ENCODE data around the gene D2HGDH.

Gene D2HGDH

DNA sequence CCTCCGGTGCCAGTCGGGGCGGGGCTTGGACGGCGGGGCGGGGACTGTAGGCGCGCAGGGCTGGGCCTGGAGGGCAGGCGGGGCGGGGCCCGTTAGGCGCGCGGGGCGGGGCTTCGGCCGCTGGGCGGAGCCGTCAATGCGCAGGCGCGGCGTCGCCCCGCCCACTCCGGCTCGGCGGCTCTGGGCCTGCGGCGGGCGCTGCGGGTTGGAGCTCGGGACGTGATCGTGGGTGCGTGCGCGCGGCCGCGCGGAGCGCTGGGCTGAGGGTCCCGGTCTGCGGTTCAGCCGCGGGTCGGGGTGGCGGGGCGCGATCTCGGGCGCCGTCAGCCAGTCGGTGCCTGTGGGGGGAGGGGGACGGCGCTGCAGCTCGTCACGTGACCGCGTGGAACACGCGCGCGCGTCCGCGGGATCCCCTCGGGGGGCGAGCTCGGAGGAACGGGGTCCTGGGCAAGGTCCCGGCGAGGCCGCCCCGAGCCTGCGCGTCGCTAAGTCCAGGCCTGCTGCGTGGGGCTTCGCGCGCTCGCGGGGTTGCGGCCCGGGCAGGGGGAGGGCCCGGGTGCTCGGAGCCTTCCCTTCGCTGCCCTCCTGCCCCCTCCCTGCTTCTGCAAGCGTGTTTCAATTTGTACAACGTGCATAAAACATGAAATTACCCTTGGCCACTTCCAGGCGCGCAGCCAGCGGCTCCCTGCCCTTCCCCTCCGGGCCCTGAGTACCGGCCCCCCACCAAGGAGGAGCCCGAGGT lies at the start of gene D2HGDH:
TSS of gene D2HGDH (plus strand) at position 164 of the 742 bp plus-strand sequence. CDS start 595 bp downstream, outside the sequence.
- Mint-ChIP-seq H3K4me3 (peak within 1 kb of the TSS; percentile 78), H3K4me1 (peaks cover 45% of the 10 kb centered on the region), H3K9me3 (no peaks in the 10 kb centered on the region), H3K27me3 (ENCODE audit: low read depth, poor library complexity) (no peaks in the 10 kb centered on the region), H3K27ac (no peak within 1 kb of the TSS), H3K36me3 (ENCODE audit: low read depth) (peaks cover 21% of the 10 kb centered on the region)
- DNase-seq, result peak; percentile 98
- TF ChIP-seq, protein P1, sequence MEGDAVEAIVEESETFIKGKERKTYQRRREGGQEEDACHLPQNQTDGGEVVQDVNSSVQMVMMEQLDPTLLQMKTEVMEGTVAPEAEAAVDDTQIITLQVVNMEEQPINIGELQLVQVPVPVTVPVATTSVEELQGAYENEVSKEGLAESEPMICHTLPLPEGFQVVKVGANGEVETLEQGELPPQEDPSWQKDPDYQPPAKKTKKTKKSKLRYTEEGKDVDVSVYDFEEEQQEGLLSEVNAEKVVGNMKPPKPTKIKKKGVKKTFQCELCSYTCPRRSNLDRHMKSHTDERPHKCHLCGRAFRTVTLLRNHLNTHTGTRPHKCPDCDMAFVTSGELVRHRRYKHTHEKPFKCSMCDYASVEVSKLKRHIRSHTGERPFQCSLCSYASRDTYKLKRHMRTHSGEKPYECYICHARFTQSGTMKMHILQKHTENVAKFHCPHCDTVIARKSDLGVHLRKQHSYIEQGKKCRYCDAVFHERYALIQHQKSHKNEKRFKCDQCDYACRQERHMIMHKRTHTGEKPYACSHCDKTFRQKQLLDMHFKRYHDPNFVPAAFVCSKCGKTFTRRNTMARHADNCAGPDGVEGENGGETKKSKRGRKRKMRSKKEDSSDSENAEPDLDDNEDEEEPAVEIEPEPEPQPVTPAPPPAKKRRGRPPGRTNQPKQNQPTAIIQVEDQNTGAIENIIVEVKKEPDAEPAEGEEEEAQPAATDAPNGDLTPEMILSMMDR (IDR thresholded peaks at IDR 0.05), result no peak

DNA sequence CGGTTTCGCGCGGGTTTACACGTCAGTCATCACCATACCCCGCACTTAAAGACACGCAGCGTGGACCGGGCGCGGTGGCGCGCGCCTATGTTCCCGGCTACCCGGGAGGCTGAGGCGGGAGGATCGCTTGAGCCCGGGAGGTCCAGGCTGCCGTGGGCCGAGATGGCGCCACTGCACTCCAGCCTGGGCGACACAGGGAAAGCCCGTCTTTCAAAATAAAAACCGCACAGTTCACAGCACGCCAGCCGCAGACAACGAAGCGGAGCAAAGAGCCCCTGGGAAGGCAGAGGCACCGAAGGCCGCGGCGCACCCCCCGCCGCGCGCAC lies 48.1 kb upstream of the D2HGDH start:
- peaks cover 37% of the 10 kb centered on the region for H3K4me1 Mint-ChIP-seq
- H3K27me3 Mint-ChIP-seq (ENCODE audit: low read depth, poor library complexity), result no peaks in the 10 kb centered on the region
- TF ChIP-seq, protein P1 (IDR thresholded peaks at IDR 0.05), result no peak
- H3K4me3 Mint-ChIP-seq, result peak overlapping the region; percentile 94
- H3K9me3 Mint-ChIP-seq, result no peaks in the 10 kb centered on the region
- no peak overlapping the region for H3K27ac Mint-ChIP-seq
- H3K36me3 Mint-ChIP-seq (ENCODE audit: low read depth), result peaks cover 44% of the 10 kb centered on the region
- no peak for DNase-seq

DNA sequence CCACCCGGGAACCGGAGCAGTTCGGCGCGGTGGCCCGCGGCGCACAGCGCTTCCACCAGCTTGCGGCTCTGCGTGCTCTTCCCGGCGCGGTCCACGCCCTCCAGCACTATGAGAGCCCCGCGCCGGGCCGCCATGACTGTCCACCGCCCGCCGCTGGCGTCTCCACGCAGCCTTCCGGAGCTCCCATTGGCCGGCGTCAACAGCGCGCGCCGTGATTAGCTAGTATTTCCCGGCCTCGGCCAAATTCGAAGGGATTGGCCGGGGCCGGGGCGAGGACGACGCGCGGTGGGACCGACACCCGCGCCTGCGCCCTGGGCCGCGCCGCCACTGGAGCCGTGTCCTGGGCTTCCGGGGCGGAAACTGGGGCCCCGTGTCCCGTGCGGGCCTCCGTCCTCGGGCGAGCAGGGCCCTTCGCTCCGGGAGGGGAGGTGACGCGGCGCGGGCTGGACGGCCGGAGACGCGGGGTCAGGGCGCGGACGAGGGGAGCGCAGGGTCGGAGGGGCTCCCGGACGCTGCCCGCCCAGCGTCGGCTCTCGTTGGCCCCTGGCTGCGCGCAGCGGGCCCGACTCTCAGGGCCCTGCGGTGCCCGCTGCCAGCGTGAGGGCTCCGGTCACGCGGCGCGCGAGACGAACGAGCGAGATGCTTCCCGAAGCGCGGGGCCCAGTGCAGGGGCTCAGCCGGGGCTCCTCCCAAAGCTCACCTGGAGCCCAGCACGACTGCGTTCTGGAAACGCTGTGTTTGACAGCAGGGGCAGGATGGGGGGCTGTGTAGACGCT lies 47.6 kb upstream of the D2HGDH start, which contains the start of gene DTYMK:
TSS of gene DTYMK (minus strand) at position 166 of the 776 bp plus-strand sequence. CDS start at position 134, 32 bp downstream.
- H3K4me1 Mint-ChIP-seq, result peaks cover 37% of the 10 kb centered on the region
- peak; percentile 94 for DNase-seq
- peak within 1 kb of the TSS; percentile 95 for H3K27ac Mint-ChIP-seq
- TF ChIP-seq, protein P1 (IDR thresholded peaks at IDR 0.05), result no peak
- no peaks in the 10 kb centered on the region for H3K27me3 Mint-ChIP-seq (ENCODE audit: low read depth, poor library complexity)
- H3K36me3 Mint-ChIP-seq (ENCODE audit: low read depth), result peaks cover 38% of the 10 kb centered on the region
- H3K4me3 Mint-ChIP-seq, result peak within 1 kb of the TSS; percentile 94
- H3K9me3 Mint-ChIP-seq, result no peaks in the 10 kb centered on the region

DNA sequence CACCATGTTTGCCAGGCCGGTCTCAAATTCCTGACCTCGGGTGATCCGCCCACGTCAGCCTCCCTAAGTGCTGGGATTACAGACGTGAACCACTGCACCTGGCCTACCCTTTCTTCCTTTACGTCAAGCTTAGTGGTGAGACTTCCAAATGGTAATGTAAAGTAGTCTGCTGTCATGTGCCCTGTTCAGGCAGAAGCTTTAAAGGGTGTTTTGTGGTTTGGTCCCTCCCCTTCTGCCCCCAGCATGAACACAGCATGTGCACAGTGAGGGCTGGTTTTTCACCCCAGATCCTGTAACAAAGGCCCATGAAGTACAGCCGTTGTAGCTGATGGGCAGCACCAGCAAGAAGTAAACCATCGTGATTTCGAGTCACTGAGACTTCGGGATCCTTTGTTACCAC lies 45.1 kb upstream of the D2HGDH start:
- Mint-ChIP-seq H3K27ac (no peak overlapping the region), H3K4me3 (peak overlapping the region; percentile 25), H3K27me3 (ENCODE audit: low read depth, poor library complexity) (no peaks in the 10 kb centered on the region), H3K4me1 (peaks cover 32% of the 10 kb centered on the region), H3K36me3 (ENCODE audit: low read depth) (peaks cover 32% of the 10 kb centered on the region), H3K9me3 (no peaks in the 10 kb centered on the region)
- TF ChIP-seq, protein P1 (IDR thresholded peaks at IDR 0.05), result no peak
- DNase-seq, result no peak

DNA sequence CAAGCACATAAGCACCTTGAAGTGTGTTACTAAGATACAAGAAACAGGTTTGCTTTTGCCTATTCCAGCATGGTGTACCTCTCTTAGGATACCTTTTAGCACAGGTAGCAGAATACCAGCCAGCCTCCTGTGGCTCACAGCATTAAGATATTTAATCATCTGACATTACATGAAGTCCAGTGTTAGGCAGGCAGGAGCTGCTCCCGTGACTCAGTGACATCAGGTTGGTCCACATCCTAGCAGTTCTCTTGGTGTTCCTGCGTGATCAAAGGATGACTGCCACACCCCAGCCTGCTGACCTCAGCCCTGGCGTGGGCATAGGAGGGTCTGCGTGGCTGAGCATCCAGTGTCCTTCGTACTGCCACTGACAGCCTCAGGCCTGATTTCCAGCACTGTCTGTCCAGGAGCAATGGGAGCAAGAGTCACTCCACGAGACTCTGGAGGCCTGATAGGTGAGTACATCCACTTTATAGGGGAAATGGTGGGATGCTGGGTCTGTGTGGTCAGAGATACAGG lies 44.2 kb upstream of the D2HGDH start:
- TF ChIP-seq, protein P1 (IDR thresholded peaks at IDR 0.05), result no peak
- Mint-ChIP-seq H3K27ac (no peak overlapping the region), H3K4me1 (peaks cover 26% of the 10 kb centered on the region), H3K4me3 (no peak overlapping the region), H3K9me3 (no peaks in the 10 kb centered on the region), H3K27me3 (ENCODE audit: low read depth, poor library complexity) (no peaks in the 10 kb centered on the region), H3K36me3 (ENCODE audit: low read depth) (peaks cover 31% of the 10 kb centered on the region)
- no peak for DNase-seq

All from nephron progenitor cell (in vitro differentiated cells).